Fibroblast of villous mesenchyme (primary cell): ENCODE results near the gene FAM13A. TPM values are rescaled to one million over a fixed set of nuclear protein-coding genes. Genes with fewer than 3 reads are reported as not detected.

Experiments
- DNase-seq: peaks from one replicate; pipeline ENCODE4 v3.0.0-alpha.2; 2010; ENCODE audit warnings: low read depth
- H3K4me3 ChIP-seq: 2 replicates; pipeline ENCODE4 v1.5.1; 2011; ENCODE audit warnings: low read depth, mild to moderate bottlenecking, low read length
- CTCF ChIP-seq: IDR thresholded peaks from 2 replicates; pipeline ENCODE4 v1.5.1; 2012; ENCODE audit warnings: low read depth, mild to moderate bottlenecking, low read length; ENCODE audit not compliant: insufficient read depth
- total RNA-seq: library from RNA; depleted of rRNA; stranded (reverse); fragments of >200 nt; gene quantifications from 2 replicates; pipeline ENCODE4 v1.2.3, GENCODE V29; 2012

FAM13A gene
- total RNA-seq, 1 donor = 34.1 TPM

DNA sequence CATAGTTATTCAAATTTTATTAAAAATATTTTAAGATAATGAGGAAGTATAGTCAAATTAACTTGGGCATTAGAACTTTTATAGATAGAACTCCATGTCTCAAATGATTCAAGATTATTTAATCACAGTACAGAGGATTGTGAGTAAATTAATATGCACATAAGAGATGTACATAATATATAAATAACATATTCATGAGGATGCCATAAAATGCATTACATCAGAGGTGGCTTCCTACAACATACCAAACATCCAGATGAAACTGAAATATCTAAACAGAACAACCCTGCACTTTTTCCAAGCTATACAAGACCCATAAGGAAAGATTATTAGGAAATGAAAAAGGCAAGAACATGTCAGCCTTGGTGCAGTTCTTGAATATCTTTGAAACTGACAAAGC, 268.1 kb downstream of the FAM13A start:
- TF ChIP-seq CTCF = no peak
- no peak for DNase-seq
- no peak overlapping the region for H3K4me3 ChIP-seq

- DNase-seq = no peak
- no peak for TF ChIP-seq CTCF
Observed at GRCh38 chr4:88788424-88788823, 268.6 kb downstream of the FAM13A start.

GRCh38 chr4:88786011-88786410, 271.0 kb downstream of the FAM13A start:
- no peak for TF ChIP-seq CTCF
- no peak overlapping the region for H3K4me3 ChIP-seq
- DNase-seq = no peak

More at GRCh38 chr4:88788424-88788823, 268.6 kb downstream of the FAM13A start:
- H3K4me3 ChIP-seq = no peak overlapping the region

- DNase-seq = no peak
- TF ChIP-seq CTCF = no peak
- no peak overlapping the region for H3K4me3 ChIP-seq
Observed at GRCh38 chr4:88780389-88780788, 276.6 kb downstream of the FAM13A start.

GRCh38 chr4:88779431-88779830, 277.6 kb downstream of the FAM13A start:
- TF ChIP-seq CTCF = no peak
- H3K4me3 ChIP-seq = no peak overlapping the region
- DNase-seq = no peak

GRCh38 chr4:88775529-88775928, 281.5 kb downstream of the FAM13A start:
- TF ChIP-seq CTCF = no peak
- DNase-seq = no peak

GRCh38 chr4:88775026-88775425, 282.0 kb downstream of the FAM13A start:
- no peak for TF ChIP-seq CTCF
- no peak overlapping the region for H3K4me3 ChIP-seq
- no peak for DNase-seq

More at GRCh38 chr4:88775529-88775928, 281.5 kb downstream of the FAM13A start:
- no peak overlapping the region for H3K4me3 ChIP-seq
